Spleen (tissue), 7 donors: ENCODE data around the gene DRGX.

Source experiments
- CTCF ChIP-seq, 11 experiments: fragments of 200-600 bp in 7 of 11; fragments of 450-650 bp in 4 of 11; sonication (generic) in 4 of 11; IDR thresholded peaks in 8 of 11; conservative IDR thresholded peaks in 3 of 11; 1 replicate in 7 of 11; 2 replicates in 4 of 11; pipeline versions ENCODE4 v1.4.0 to v1.8.0; 2016 to 2021; ENCODE audit warnings: antibody characterized with exemption in 11 of 11, inconsistent platforms in 4 of 11, mild to moderate bottlenecking in 1 of 11
- POLR2A ChIP-seq, 3 donors: fragments of 450-650 bp; IDR thresholded peaks; one replicate each; pipeline ENCODE4 v1.5.1; 2017; ENCODE audit warnings: antibody characterized with exemption in 3 of 3, mild to moderate bottlenecking in 1 of 3
- donor health status: DM: no; HTN: no; CAD: no; lungs with moderate emphysema.
- donor health status: DM: no; HTN: no; CAD: no.
- donor health status: DM: no; HTN: no; CAD: no.

GRCh38 chr10:49395741-49396665 is at the start of gene DRGX:
- TF ChIP-seq CTCF (IDR thresholded peaks at IDR 0.05 in 8 of 11, conservative IDR thresholded peaks at IDR 0.05 in 3 of 11) (no peak), POLR2A (IDR thresholded peaks at IDR 0.05) (no peak)
